ENCODE data around the gene PSMD13.
"Not testable (repeated sequence)": the region's sequence is repeated elsewhere in the genome, so short reads cannot be mapped to it uniquely, and the experiment has no call there.

The PSMD13 gene

DNA sequence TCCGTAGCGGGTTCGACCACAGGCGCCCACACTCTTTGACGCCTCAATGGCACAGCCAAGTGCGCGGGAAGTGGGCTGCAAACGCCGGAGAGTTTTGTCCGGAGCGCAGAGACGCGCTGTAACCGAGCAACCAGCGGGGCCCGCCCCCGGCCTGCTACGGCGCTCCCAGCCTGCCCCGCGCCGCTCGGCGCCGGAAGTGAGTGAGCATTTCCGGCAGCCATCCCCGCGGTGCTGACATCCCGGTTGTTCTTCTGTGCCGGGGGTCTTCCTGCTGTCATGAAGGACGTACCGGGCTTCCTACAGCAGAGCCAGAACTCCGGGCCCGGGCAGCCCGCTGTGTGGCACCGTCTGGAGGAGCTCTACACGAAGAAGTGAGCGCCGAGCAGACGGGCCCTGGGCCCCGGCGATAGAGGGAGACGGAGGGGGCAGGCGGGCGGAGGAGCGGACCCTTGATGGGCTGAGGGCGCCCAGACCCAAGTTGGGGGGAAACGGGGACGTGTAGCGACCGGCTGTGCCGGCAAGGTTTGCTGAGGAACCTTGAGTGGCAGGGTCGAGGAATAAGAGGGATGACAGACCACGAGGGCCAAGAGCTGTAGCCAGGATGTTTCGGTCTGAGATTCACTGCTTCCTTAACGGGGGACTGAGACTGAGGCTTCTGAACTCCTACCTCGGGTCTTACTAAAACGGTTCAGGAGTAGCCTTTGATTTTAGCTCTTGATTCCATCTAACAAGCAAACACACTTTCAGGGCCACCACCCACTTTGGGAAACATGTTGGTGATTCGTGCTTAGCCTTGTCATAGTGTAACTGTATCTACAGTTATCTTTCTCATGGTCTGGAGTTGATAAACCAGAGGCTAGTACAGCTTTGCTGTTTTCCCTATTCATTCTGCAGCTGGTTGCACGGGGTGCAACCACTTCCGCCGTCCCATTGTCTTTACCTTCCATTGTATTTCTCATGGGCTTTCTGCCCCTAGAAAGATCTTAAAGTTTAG, at the start of gene PSMD13:
TSS of gene PSMD13 (plus strand) at position 203 of the 994 bp plus-strand sequence. CDS start at position 277, 74 bp downstream.
- peak; percentile 23 for DNase-seq

DNA sequence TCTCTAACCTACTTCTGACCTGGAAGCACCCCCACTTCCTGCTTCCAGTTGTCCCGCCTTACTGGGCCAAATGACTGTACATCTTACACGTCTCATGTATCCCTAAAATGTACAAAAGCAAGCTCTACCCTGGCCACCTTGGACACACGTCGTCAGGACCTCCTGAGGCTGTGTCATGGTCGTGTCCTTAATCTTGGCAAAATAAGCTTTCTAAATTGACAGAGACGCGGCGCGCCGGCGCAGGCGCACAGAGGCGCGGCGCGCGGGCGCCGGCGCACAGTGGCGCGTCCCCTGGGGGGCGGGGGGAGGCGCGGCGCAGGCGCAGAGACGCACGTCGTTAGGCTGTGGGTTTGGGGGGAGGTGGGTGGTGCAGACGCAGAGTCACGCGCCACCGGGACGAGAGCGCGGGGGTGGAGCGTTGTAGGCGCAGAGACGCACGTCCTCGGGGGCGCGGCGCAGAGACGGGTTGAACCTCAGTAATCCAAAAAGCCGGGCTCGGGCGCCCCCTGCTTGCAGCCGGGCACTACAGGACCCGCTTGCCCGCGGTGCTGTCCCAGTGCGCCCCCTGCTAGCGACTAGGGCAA, 47.5 kb upstream of the PSMD13 start:
- not testable (repeated sequence) for DNase-seq

DNA sequence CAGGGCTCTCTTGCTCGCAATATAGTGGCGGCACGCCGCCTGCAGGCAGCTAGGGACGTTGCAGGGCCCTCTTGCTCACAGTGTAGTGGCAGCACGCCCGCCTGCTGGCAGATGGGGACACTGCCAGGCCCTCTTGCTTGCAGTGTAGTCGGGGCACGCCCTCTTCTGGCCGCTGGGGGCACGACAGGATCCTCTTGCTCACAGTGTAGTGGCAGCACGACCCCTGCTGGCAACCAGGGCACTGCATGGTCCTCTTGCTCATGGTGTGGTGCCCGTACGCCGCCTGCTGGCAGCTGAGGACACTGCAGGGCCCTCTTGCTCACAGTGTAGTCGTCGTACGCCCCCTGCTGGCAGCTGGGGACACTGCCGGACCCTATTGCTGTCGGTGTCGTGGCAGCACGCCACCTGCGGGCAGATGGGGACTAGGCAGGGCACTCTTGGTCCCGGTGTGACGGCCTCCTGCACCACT, 46.9 kb upstream of the PSMD13 start:
- not testable (repeated sequence) for DNase-seq

DNA sequence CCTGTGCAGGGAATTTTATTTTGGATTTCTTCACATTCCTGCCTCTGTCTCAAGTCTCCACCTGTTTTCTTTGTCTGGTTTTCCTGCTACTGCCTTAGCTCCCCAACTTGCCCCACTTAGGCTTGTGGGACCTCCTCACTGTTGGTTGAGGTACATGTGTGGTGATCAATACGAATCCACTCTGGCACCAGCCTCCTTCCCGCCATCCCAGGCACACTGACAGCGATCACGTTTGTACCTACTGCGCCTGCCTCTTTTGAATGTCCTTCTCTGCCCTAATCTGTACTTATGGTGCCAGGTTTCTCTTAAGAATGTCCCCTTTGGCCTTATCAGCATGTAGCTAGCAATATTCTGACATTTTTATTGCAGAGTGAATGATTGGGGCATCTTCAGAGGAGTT, 46.2 kb upstream of the PSMD13 start:
- not testable (repeated sequence) for DNase-seq

DNA sequence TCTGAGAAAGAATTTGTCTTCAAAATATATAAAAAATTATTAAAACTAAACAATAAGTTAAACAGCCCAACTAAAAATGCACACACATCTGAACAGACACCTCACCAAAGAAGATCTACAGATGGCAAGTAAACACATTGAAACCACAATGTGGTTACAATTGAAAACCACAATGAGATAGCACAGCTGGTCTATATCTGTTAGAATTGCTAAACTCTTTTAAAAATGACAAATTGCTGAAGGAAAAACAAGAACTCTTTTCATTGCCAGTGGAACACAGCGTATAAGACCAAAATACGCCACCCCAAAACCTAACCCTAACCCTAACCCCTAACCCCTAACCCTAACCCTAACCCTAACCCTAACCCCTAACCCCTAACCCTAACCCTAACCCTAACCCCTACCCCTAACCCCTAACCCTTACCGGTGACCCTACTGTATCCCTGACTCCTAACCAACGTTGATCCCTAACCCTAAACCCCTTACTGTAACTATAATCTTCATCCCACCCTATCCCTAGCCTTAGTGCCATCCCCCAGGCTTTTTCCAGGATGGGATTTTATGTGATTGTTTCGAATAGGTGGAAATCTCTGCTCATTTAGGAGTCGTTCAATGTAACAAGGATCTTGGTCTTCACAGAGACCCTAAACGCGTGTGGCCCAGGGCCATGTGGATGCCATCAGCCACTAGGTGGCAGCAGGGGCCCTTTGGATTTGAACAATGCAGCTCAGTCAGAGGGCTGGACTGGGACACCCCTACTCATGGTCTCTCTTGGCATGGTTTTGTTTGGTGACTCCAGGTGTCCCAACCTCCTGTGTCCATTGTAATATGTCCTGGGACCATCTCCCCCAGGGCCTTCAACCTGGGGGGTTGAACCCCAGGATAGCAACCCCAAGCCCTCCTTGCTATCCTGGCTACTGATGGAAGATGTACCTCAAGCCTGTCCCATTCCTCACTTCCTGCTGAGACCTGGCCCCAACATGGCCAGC, 45.0 kb upstream of the PSMD13 start:
- DNase-seq, result not testable (repeated sequence)

DNA sequence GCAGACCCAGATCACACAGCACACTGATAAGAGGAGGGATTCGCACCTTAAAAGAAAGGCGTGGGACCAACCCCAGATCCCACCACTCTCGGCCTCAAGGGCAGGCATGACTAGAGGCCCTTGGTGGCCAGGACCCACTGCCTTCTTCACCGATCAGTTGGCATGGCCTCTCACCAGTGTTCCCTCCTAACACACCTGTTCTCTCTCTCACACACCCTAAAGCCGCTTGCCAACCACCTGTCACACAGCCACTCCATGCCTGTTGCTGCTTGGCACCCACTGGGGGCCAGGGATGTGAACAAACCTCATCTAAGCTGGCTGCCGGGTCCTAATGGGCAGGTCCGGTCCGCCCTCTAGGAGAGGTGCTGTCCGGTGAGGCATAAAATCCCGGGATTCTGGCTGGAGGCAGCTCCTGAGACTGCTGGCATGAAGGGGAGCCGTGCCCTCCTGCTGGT, 44.1 kb upstream of the PSMD13 start, which contains the start of gene SCGB1C1:
TSS of gene SCGB1C1 (plus strand) at position 405 of the 455 bp plus-strand sequence. CDS start at position 427, 22 bp downstream.
- not testable (repeated sequence) for DNase-seq

DNA sequence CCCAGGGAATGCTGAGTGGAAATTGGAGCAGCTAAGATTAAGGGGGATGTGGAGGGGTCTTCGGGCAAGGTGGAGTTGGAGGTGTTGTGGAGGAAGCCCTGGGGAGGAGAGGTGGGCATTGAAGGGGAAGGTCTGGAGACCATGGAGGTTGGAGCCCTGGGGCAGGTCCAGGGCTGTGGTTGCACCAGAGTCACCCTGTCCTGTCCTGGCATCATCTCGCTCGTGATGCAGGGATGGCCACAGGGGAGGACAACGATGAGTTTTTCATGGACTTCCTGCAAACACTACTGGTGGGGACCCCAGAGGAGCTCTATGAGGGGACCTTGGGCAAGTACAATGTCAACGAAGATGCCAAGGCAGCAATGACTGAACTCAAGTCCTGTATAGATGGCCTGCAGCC, 43.3 kb upstream of the PSMD13 start:
- not testable (repeated sequence) for DNase-seq

DNA sequence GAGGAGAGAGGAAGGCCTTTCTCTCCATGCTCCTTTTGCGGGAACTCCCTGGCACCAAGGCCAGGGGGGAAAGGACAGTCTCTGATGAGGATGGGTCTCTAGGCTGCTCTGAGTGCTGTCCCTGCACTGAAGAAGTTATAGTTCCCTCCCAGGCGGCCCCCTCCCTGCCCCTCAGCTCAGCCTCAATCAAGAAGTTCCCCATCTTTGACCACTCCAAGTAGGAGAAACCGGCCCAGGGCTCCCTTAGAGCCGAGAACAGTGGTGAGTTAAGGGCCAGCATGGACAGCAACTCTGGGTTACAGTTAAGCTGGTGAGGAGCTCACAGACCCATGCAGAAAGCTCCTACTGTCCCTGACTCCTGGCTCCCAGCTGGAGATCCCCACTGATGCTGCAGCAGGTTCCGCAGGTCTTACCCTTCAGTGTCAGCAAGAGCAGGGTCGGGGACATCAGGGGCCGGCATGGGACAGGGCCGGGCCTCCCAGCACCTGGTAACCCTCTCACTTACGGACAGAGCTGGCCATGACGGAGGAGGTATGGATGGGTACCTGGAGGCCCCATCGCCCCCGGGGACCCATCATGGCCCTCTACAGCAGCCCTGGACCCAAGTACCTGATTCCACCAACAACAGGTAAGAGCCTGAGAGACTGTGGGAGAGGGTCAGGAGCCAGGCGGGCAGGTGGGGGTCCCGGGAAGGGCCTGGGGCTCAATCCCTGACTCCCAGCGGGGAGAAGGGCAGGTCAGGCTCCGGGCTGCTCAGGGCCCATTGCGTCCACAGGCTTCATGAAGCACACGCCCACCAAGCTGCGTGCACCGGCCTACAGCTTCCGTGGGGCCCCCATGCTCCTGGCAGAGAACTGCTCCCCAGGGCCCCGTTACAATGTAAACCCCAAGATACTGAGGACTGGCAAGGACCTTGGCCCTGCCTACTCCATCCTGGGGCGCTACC, 39.7 kb upstream of the PSMD13 start:
- DNase-seq, result no peak

DNA sequence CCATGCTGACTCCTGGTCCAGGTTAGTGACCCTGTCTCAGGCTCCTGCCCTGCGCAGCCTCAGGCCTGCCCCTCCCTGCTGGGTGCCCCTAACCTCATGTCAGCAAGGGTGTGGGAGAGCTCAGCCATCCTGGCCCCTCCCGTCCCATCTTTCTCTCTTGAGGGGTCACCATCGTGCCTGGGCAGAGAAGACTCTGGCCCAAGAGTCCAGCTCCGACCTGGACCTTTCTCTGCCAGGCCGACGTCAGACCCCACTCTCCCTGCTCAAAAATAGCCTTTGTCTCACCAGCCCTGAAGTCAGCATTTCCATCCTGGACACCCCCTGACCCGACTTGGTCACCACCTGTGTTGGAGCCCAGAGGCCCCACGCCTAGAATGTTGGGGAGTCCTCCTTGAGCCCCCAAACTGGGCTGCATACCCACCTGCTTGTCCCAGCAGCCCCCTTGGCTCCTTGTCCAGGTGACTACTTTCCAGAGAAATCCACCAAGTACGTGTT, 39.0 kb upstream of the PSMD13 start:
- no peak for DNase-seq

DNA sequence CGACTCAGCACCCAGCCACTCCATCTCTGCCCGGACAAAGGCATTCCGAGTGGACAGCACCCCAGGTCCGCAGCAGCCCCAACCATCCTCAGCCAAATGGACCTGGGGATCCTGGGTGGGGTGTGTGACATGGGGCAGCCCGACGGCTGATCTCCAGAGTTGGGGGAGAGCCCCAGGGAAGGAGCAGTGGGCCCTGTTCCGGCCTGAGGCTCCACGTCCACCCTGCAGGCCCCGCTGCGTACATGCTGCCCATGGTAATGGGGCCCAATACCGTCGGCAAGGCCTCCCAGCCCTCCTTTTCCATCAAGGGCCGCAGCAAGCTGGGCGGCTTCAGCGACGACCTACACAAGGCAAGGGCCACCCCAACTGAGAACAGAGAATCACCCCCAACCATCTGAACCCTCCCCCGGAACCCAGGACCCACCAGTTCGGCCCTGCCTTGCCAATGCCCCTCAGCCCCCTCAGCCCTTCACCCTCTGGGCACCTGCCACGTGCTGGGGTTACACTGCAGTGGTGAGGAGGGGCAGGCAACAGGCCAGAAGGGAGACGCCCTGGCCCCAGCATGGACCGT, 38.5 kb upstream of the PSMD13 start:
- no peak for DNase-seq

DNA sequence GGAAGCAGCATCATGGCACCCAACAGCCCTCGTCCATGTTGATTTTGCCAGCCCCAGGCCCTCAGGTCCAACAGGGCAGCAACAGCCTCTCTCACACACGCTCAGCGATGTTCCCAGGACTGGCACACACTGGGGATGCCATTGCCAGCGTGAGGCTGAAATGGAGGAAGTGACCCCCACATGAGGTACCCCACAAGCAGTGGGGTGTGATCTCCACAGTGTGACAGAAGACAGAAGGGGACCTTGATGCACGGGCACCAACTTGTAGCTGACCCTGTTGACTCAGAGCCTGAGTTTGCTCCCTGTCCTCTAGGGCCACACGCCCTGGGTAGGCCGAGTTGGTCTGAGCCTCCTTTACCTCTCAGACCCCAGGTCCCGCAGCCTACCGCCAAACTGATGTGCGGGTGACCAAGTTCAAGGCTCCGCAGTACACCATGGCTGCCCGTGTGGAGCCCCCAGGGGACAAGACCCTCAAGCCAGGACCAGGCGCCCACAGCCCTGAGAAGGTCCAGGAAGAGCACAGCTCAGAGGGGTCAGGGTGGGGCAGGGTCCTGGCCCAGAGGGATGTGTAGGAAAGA, 37.7 kb upstream of the PSMD13 start:
- no peak for DNase-seq

DNA sequence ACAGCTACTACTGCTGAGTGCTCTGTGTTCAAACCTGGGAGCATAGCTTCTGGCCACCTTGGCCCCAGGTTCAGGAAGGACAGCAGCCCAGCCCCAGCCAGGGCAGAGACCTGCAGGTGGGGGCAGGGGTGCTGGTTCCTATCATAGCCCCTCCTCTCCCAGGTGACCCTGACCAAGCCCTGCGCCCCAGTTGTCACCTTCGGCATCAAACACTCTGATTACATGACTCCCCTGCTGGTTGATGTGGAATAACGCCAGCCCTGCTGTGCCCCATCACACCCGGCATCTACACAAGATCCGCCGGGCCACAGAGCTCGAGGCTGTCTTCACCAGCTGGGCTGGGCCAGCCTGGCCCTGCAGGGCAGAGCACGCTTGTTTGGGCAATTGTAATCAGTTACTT, 37.0 kb upstream of the PSMD13 start:
- DNase-seq, result no peak

DNA sequence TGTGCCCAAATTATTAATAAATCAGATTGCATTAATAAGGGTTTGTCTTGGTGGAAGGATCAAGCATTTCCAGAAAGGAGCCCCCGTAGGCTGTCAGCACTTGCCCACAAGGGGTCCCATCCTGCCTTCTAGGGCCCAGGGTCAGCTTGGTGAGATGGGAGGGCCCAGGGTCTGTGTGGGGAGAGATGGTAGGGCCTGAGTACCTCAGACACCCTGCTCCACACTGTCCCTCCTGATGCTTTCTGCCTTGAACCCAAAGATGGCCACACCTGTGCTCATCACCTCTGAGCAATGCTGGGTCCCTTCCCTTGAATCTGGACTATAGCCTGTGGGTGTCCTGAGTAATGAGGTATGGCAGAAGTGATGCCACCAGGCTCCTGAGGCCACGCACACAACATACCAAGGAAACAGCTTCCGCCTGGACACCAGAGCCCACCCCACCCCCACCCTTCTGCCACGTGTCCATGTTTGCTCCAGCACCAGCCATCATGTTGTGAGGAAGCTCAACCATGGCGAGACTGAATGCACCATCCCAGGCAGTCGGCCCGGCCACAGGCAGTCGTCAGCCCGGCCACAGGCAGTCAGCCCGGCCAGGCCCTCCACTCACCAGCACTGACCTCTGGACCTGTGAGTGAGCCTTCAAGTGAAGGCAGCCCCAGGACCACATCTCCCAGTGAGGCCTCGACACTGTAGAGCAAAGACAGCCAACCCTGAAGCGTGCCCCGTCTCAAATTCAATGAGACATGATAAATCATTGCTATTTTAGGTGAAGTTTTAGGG, 36.4 kb upstream of the PSMD13 start:
- no peak for DNase-seq

DNA sequence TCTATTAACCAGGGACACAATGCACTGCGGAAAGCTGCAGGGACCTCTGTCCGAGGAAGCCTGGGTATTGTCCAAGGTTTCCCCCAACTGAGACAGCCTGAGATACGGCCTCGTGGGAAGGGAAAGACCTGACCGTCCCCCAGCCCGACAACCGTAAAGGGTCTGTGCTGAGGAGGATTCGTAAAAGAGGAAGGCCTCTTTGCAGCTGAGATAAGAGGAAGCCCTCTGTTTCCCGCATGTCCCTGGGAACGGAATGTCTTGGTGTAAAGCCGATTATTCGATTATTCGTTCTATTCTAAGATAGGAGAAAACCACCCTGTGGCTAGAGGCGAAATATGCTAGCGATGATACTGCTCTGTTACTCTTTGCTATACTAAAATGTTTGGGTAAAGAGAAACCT, 34.8 kb upstream of the PSMD13 start:
- no peak for DNase-seq

DNA sequence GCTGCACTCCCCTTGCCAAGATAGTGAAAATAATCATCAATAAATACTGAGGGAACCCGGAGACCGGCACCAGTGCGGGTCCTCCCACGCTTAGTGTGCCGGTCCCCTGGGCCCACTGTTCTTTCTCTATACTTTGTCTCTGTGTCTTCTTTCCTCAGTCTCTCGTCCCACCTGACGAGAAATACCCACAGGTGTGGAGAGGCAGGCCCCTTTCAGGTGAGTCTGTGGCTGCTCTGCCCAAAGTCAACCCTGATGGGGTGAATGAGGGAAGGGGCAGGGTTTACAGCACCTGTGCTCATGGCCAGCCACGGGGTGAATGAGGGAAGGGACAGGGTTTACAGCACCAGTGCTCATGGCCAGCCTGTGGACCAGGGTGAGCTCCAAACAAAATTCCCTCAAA, 34.3 kb upstream of the PSMD13 start:
- no peak for DNase-seq

DNA sequence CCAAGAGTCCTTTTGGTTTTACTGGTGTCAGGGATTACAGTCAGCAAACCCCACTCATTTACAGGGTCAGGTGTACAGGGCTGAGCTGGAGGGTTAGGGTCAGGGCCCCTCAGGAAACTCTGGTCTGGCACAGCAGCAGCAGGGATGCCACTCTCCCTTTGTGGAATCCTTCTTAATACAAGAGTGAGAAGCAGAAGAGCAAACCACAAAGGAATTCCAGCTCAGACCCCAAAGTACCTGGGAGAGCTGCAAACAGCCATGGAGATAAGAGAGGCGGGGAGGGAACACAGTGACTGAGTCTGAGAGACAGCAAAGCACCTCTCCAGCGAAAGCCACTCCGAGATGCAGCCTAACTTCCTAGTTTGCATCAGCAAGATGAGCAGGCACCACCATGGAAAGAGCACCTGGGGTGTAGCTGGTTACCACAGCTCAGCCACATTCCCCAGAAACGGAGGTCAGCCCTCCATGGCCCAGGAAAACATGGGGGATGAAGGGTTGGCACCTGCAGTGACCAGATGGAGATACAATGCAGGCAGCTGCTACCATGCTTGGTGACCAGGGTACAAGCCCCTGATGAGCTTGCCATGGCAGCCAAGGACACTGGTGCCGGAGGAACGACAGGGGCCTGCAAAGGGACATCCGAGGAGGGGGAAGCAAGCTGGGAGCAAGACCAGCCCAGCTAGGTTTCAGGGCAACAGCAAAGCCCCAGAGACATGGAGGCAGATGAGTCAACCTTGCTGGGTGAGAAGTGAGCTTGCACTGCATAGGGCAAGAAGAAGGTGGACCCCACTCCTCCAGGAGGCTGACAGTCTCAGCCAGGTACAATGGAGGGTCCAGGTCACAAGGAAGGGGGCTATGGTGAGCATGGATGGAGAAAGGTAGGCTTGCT, 33.5 kb upstream of the PSMD13 start:
- no peak for DNase-seq

DNA sequence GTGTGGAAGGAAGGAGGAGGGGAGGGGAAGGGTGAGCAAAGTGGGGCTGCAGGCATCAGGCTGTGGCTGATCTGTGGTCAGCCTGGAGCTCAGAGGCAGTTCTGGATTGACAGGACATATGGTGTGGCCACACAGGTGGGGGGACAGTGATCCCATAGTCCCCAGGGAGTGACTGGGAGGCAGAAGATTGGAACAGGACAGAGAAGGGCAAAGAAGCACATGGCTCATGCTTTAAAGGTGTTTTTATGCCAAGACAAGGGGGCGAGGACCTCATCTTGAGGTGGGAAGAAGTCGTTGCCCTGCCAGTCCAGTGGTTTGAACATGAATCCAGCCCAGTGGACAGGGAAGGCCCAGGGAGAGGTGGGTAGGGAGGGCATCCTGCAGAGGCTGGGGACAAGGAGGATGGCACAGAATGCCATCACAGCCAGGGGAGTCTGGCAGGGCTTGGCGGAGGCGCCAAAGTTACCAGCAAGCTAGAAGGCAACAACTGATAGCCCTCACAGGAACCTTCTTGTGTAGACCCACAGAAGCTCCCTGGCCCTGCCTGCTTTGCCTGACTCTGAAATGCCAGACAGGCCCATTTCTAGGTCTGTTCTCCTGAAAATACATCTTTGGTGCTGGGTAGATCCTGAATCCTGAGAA, 32.7 kb upstream of the PSMD13 start:
- DNase-seq, result no peak

DNA sequence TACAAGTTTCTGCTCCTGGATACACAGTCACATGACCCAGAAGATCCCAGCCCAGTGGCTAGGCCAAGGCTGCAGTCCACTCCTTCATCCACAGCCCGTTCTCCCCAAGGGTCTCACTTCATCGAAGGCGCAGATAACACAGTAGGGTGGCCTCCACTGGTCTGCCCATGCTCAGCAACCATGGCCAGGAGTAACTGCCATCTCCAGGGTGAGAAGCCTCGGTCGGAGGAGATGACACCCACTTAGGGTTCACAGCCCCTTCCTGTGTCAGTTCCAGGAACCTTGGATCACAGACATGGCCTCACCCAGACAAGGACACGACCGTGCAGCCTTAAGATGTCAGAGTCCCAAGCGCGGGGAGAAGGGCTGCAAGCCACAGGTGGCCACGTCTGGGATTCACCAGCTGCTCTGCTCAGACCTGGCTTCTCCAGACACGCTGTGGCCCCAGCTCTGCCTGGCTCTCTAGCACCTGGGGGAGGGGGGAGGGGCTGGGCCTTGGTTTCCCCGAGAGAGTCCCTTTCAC, 32.1 kb upstream of the PSMD13 start:
- DNase-seq, result no peak
